ENCODE data around the gene ANKRD24. TPM values are rescaled to one million over a fixed set of nuclear protein-coding genes. Genes with fewer than 3 reads are reported as not detected.
A peak's percentile ranks its signal among the peaks of the same experiment; 100 is the strongest.

The ANKRD24 gene
- total and polyA plus RNA-seq, 4 donors: 0.28 to 2.5 (median 1.4) TPM

DNA sequence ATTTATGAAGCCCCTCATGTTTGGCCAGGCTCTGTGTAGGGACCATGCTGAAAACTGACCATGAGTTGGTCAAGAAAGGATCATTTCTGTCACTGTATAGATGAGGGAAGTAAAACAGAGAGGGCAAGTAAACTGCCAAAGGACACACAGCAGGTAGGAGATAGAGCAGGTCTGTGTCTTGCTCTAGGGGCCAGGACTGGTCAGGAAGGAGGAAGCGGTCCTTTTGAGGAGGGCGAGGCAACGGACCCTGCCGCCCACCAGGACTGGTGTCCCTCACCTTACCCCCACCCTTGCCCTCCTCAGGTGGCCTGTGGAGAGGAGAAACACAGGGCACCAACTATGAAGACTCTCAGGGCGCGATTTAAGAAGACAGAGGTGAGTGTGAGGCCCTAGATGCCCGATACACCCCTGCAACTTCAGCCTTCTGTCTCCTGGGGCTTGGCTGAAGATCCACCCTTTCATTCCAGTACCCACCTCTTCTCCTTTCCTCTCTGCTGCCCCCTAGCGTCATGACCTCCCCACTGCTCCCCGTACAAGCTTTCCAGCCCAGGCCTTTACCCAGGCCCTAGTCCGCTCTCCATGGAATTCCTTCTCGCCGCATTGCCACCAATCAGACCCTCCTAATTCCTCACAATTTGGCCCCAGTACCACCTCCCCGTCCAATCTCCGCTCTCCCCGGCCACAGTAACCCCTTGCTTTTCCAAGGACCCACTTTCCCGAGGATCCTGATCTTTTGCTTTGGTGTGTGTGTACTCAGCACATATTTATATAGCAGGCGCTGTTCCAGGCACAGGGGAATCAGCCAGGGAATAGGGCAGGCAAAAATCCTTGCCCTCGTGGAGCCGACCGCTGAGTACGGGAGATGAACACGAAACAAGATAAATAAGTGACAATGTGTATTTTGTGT lies 3.9 kb downstream of the ANKRD24 start (continued):
- TF ChIP-seq, protein P1, sequence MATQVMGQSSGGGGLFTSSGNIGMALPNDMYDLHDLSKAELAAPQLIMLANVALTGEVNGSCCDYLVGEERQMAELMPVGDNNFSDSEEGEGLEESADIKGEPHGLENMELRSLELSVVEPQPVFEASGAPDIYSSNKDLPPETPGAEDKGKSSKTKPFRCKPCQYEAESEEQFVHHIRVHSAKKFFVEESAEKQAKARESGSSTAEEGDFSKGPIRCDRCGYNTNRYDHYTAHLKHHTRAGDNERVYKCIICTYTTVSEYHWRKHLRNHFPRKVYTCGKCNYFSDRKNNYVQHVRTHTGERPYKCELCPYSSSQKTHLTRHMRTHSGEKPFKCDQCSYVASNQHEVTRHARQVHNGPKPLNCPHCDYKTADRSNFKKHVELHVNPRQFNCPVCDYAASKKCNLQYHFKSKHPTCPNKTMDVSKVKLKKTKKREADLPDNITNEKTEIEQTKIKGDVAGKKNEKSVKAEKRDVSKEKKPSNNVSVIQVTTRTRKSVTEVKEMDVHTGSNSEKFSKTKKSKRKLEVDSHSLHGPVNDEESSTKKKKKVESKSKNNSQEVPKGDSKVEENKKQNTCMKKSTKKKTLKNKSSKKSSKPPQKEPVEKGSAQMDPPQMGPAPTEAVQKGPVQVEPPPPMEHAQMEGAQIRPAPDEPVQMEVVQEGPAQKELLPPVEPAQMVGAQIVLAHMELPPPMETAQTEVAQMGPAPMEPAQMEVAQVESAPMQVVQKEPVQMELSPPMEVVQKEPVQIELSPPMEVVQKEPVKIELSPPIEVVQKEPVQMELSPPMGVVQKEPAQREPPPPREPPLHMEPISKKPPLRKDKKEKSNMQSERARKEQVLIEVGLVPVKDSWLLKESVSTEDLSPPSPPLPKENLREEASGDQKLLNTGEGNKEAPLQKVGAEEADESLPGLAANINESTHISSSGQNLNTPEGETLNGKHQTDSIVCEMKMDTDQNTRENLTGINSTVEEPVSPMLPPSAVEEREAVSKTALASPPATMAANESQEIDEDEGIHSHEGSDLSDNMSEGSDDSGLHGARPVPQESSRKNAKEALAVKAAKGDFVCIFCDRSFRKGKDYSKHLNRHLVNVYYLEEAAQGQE (IDR thresholded peaks at IDR 0.05): peak; percentile 66
- TF ChIP-seq, protein P2, sequence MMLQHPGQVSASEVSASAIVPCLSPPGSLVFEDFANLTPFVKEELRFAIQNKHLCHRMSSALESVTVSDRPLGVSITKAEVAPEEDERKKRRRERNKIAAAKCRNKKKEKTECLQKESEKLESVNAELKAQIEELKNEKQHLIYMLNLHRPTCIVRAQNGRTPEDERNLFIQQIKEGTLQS (IDR thresholded peaks at IDR 0.05): no peak
- TF ChIP-seq EGR1 (IDR thresholded peaks at IDR 0.05; ENCODE audit: low read depth in 2 of 2) (no peak), SP1 (IDR thresholded peaks at IDR 0.05) (peak; percentile 86), NR2F2 (IDR thresholded peaks at IDR 0.05) (no peak)

DNA sequence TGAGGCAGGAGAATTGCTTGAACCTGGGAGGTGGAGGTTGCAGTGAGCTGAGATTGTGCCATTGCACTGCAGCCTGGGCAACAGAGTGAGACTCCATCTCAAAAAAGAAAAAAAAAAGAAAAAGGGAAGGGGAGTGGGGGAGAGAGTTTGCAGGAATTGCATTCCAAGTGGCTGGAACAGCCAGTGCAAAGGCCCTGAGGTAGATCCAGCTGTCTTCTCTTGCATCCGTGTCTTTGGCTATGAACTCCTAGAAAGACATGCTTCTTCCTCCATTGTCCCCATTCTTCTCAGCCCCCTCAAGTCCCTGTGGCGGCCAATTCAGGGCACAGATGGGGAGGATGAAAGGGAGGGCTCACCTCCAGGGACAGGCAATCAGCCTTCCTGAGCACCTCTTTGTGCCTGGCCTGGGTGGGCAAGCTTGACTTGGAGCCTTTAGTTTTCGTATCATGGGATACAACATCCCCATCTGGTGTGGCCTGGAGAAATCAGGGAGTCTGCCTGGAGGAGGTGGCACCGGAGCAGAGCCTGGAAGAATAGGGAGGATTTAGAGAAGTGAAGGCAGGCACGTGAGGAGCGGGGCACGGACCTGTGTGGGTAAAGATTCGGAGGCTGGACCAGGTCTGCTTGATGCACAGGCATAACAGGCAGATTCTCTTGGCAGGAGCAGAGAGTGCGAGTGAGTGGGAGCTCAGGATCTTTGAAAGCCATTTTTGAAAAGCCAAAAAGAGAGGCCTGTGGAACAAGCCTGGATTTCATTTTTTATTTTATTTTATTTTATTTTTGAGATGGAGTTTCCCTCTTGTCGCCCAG lies 5.0 kb downstream of the ANKRD24 start:
- no peak overlapping the region for H3K27ac ChIP-seq (ENCODE audit: low read depth in 1 of 2, low read length in 2 of 2)
- H3K9me3 ChIP-seq (ENCODE audit: control insufficient read depth in 4 of 4, low read length in 3 of 4): no peaks in the 10 kb centered on the region
- no peak overlapping the region for H3K9ac ChIP-seq (ENCODE audit: low read depth in 1 of 2, low read length in 2 of 2)
- H3K36me3 ChIP-seq (ENCODE audit: control insufficient read depth in 4 of 4, insufficient read depth in 3 of 4, low read depth in 1 of 4, low read length in 3 of 4): no peaks in the 10 kb centered on the region
- H3K27me3 ChIP-seq (ENCODE audit: control insufficient read depth in 4 of 4, insufficient read depth in 4 of 4, low read length in 3 of 4): no peaks in the 10 kb centered on the region
- TF ChIP-seq YY1 (IDR thresholded peaks at IDR 0.05) (no peak), TAF1 (conservative IDR thresholded peaks at IDR 0.05) (no peak), EGR1 (IDR thresholded peaks at IDR 0.05; ENCODE audit: low read depth in 2 of 2) (no peak), RAD21 (IDR thresholded peaks at IDR 0.05) (no peak), JUND (IDR thresholded peaks at IDR 0.05) (no peak), HNF4A (conservative IDR thresholded peaks at IDR 0.05) (no peak), RXRA (IDR thresholded peaks at IDR 0.05) (no peak), NR2F2 (IDR thresholded peaks at IDR 0.05) (no peak), FOXA1 (IDR thresholded peaks at IDR 0.05) (no peak), GABPA (IDR thresholded peaks at IDR 0.05 in 1 of 2, conservative IDR thresholded peaks at IDR 0.05 in 1 of 2) (no peak)
- TF ChIP-seq, protein P3, sequence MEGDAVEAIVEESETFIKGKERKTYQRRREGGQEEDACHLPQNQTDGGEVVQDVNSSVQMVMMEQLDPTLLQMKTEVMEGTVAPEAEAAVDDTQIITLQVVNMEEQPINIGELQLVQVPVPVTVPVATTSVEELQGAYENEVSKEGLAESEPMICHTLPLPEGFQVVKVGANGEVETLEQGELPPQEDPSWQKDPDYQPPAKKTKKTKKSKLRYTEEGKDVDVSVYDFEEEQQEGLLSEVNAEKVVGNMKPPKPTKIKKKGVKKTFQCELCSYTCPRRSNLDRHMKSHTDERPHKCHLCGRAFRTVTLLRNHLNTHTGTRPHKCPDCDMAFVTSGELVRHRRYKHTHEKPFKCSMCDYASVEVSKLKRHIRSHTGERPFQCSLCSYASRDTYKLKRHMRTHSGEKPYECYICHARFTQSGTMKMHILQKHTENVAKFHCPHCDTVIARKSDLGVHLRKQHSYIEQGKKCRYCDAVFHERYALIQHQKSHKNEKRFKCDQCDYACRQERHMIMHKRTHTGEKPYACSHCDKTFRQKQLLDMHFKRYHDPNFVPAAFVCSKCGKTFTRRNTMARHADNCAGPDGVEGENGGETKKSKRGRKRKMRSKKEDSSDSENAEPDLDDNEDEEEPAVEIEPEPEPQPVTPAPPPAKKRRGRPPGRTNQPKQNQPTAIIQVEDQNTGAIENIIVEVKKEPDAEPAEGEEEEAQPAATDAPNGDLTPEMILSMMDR (IDR thresholded peaks at IDR 0.05; ENCODE audit: low read depth, low read length, missing input control): no peak
- TF ChIP-seq, protein P1 (IDR thresholded peaks at IDR 0.05): no peak
- TF ChIP-seq, protein P4, sequence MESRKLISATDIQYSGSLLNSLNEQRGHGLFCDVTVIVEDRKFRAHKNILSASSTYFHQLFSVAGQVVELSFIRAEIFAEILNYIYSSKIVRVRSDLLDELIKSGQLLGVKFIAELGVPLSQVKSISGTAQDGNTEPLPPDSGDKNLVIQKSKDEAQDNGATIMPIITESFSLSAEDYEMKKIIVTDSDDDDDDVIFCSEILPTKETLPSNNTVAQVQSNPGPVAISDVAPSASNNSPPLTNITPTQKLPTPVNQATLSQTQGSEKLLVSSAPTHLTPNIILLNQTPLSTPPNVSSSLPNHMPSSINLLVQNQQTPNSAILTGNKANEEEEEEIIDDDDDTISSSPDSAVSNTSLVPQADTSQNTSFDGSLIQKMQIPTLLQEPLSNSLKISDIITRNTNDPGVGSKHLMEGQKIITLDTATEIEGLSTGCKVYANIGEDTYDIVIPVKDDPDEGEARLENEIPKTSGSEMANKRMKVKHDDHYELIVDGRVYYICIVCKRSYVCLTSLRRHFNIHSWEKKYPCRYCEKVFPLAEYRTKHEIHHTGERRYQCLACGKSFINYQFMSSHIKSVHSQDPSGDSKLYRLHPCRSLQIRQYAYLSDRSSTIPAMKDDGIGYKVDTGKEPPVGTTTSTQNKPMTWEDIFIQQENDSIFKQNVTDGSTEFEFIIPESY (IDR thresholded peaks at IDR 0.05): no peak
- TF ChIP-seq, protein P2 (IDR thresholded peaks at IDR 0.05): no peak
- WGBS: 95% methylated on average over 10 of the region's 10 CpGs
- no peak overlapping the region for H3K4me3 ChIP-seq (ENCODE audit: low read depth in 1 of 3, low read length in 3 of 3)
- DNase-seq (ENCODE audit: low spot score): no peak
- H3K4me1 ChIP-seq (ENCODE audit: control insufficient read depth in 4 of 4, insufficient read depth in 4 of 4, low read length in 3 of 4): peaks cover 3 to 11% (median 6%) of the 10 kb centered on the region in 4 donors

Data from liver (tissue), 9 donors.